ENCODE results near the gene FGGY. TPM values are rescaled to one million over a fixed set of nuclear protein-coding genes. Genes with fewer than 3 reads are reported as not detected.
"Not testable (repeated sequence)": the region's sequence is repeated elsewhere in the genome, so short reads cannot be mapped to it uniquely, and the experiment has no call there.

FGGY gene
- total RNA-seq, 1 donor from 2014 or later = 38.8 TPM

DNA sequence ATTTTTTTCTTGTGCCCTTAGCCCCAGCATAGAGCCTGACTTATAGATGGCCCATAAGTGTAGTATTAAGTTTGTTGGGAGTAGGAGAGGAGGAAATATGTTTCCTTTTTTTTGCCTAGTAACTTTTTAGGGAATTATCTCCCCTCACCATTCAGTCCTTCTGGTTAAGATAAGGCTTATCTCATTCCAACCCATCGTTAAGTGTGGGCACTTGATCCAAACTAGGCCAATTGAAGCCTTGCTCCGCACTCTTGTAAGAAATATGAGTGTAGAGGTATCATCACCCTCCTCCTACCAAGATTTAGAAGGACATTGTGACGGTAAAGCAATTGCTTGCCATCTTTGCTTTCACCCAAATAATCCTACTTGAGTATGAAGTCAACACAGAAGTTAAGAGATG is 8.8 kb upstream of the FGGY start:
- no peak for DNase-seq (ENCODE audit: low spot score)

DNA sequence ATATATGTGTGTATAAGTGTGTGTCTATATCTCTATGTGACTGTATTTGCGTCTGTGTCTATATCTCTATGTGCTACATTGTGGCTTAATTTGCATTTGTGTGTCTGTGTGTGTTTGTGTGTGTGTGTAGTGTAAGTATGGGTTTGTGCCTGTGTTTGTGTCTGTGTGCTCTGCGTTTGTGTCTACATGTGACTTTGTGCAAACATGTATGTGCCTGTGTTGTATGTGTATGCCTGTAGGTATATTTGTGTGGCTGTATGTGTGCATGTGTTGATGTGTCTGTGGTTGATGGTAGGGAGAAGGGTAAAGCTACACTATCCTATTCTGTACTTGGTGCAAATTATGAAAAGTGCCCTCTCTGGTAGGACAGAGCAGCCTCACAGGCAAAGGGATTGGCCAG is 7.3 kb upstream of the FGGY start:
- DNase-seq (ENCODE audit: low spot score) = no peak

DNA sequence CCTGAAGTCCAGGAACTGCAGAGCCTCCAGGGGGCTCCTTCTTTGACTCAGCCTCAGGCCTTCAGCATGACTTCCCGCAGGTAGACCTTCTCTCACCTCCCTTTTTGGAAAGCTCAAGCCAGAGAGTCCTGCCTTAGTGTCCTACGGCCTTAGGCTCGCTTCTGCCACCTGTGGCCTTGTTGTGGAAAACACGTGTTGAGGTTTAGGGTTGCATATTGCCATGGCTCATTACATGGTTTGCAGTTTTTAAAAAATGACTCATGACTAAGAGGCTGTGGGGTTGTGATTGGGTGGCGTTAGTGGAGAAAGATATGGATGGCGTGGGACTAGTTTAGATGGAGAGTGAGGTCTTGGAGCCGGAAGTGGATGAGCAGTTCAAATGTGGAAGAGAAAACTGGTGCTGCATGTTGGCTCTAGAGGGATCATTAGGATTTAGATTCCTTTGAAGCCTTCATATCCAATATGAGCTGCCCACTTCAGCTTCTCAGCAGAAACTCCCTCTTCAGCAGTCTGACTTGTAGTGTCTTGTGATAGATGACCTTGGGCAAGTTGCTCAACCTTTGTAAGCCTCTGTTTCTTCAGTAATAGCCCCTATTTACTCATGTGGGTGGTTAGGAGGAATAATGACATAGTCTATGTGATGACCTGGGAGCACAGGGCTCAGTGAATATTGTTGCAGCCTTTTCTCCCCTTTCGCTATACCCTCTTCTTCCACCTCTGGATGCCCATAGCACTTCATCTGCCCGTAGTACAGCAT is 6.5 kb upstream of the FGGY start:
- no peak for DNase-seq (ENCODE audit: low spot score)

GRCh38 chr1:59291561-59291960 is 5.3 kb upstream of the FGGY start:
- no peak for DNase-seq (ENCODE audit: low spot score)

DNA sequence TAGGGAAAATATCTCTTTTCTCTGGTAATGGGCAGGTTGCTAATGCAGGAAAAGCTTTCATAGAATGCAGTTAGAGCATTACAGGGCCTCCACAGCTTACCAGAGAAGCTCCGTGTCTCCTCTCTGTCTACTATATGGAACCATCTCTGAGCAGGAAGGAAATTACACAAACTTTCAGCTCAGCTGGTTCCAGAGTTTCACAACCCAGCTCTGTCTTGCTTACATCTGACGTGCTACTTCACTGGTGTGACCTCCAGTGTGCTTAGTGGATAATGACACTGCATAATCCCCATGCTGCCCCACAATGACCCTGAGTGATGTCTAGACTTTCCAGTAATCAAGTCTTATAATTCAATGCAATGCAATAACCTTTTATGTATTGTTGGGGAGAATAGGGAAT is 4.3 kb upstream of the FGGY start:
- no peak for DNase-seq (ENCODE audit: low spot score)

DNA sequence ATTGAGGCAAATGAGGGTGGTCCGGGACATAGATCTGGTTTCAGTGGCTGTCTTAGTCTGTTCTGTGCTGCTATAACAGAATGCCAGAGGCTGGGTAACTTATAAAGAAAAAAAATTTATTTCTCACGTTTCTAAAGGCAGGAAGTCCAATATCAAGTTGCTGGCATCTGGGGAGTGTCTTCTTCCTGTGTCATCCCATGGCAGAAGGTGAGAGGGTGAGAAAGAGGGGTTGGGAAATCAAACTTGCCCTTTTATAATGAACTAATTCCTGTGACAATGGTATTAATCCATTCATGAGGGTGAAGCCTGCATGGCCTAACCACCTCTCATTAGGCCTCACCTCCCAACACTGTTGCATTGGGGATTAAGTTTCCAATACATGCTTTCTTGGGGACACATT is 3.7 kb upstream of the FGGY start:
- no peak for DNase-seq (ENCODE audit: low spot score)

- no peak for DNase-seq (ENCODE audit: low spot score)
Measured at GRCh38 chr1:59293849-59294248, 3.0 kb upstream of the FGGY start.

DNA sequence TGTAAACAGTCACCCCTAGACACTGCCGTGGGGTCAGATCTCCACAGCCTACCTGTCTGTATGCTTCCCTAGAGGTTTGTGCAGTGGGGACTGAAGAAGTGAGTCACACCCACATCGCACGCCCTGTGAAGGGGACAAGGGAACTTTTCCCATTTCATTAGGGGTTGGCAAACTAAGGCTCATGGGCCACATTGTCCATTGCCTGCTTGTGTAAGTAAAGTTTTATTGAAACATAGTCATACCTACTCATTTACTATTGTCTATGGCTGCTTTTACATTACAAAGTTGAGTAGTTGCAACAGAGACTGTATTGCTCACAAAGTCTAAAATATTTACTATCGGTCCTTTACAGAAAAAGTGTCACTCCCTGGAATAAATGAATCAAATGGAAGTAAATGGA is 2.5 kb upstream of the FGGY start:
- DNase-seq (ENCODE audit: low spot score) = no peak

GRCh38 chr1:59295618-59296017 is 1.3 kb upstream of the FGGY start:
- no peak for DNase-seq (ENCODE audit: low spot score)

DNA sequence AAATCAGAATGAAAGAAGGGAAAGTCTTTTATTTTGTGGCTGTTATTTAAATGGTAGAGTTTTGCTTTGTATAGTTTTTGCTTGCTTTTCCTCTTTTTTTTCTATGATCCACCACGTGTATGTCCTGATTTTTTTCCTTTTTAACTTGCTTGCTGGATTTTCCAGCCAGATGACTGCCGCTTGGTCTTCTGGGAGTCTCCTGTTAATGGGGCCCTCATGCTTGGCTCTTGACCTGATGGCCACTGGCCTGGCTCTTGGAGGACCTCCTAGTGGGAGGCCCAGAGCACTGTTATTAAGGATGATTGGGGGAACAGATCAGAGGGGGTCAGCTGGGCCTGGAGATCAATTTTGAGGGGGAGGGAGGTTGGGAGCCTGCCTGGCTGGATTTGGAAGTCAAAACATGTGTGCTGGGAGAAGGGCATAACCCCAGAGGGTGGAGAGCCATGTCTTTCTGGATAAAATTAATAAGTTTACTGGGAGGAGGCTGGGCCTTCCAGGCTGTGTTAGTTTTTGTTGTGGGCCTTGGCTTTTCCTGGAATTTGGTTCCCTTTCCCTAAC is 1.2 kb downstream of the FGGY start:
- no peak for DNase-seq (ENCODE audit: low spot score)

DNA sequence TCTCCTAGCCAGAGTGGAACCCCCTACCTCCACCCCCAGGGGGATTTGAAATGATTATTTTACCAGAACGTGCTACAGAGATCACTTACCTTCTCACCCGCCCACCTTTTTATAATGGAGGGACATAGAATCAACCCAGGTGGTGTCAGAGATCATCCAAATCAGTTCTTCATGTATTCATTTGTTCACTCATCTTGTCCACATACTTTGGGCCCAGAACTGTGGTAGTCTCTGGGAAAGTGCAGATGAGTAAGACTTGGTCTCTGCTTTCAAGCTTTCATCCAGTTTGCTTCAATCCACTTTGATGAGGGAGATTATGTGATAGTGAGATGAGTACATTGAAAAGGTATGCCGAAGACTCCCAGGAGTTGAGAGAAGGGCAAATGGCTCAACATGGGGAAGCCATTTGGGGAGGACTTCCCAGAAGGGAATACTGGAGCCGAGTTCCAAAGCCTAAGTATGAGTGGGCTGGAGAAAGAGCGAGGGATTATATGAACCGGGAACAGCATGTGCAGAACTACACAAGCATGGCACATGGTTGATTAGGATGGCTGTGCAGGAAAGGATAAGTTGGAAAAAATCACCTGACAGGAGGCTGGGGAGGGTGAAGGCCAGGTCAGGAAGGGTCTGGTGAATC is 1.9 kb downstream of the FGGY start:
- no peak for DNase-seq (ENCODE audit: low spot score)

DNA sequence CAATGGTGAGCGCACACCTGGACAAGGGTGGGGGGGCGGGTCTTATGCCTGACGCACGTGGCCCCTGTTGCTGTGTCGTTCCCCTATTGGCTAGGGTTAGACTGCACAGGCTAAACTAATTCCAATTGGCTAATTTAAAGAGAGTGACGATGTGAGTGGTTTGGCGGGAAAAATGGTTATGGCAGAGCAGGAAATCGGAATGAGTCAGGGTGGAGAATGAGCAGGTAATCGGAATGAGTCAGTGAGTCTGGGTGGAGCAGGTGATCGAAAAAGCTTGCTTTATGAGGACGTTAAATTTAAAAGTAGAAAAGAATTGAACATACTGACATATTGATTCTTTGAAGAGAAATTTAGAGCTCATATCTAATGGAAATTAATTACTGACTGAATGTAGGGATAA is 2.8 kb downstream of the FGGY start:
- DNase-seq (ENCODE audit: low spot score) = not testable (repeated sequence)

DNA sequence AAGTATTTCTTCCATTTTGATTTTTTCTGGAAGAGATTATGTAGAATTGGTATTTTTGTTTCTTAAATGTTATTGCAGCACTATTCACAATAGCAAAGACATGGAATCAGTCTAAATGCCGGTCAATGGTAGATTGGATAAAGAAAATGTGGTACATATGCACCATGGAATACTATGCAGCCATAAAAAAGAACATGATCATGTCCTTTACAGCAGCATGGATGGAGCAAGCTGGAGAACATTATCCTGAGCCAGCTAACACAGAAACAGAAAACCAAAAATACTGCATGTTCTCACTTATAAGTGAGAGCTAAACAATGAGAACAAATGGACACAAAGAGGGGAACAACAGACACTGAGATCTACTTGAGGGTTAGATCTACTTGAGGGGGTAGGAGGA is 5.4 kb downstream of the FGGY start:
- no peak for DNase-seq (ENCODE audit: low spot score)

DNA sequence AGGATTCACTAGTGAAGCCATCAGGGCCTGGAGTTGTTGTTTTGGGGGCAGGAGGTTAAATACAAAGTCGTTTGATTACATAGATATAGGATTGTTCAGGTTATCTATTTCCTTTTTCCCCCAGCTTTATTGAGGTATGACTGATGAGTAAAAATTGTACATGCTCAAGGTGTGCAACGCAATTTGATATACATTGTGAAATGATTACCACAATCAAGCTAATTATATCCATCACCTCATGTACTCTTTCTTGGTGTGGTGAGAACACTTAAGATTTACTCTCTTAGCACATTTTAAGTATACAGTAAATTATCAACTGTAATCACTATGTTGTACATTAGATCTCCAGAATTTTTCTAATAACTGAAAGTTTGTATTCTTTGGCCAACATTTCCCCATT is 6.0 kb downstream of the FGGY start:
- DNase-seq (ENCODE audit: low spot score) = no peak

GRCh38 chr1:59305188-59305587 is 8.3 kb downstream of the FGGY start:
- no peak for DNase-seq (ENCODE audit: low spot score)

DNA sequence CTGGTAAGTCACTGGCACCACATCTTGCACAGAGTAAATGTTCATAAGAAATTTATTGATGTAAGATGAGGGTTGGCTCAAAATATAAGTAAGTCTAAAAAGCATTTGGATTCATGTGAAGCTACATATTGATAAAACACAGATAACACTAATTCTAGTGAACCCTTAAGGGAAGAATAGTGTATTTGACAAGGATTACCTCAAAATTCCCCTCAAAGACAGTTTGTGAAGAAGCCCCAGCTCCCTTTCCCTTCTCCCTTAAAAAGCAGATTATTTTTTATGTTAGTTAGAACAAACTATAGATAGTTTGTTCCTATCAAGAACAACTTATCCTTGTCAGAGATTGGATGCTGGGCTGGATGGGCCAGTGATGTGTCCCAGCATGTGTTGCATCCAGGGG is 10.7 kb downstream of the FGGY start:
- no peak for DNase-seq (ENCODE audit: low spot score)

- DNase-seq (ENCODE audit: low spot score) = no peak
Measured at GRCh38 chr1:59308839-59309238, 11.9 kb downstream of the FGGY start.

DNA sequence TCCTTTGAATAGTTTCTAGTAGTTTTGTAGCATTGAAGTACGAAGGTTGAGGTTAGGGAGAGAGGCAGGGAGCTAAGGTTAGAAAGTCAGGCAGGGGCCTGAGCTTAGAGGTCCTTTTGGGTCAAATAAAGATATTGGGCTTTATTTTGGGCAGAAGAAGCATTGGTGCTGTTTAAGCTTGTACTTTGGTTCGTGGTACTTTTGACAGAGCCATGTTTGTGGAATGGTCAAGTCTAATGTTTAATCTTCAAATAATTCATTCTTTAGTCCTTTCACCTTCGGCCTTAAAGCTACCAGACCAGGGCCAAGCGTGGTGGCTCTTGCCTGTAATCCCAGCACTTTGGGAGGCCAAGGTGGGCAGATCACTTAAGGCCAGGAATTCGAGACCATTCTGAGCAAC is 12.5 kb downstream of the FGGY start:
- no peak for DNase-seq (ENCODE audit: low spot score)

- DNase-seq (ENCODE audit: low spot score) = no peak
Measured at GRCh38 chr1:59309795-59310548, 13.1 kb downstream of the FGGY start.

GRCh38 chr1:59310549-59311250 is 13.8 kb downstream of the FGGY start:
- DNase-seq (ENCODE audit: low spot score) = no peak

GRCh38 chr1:59314776-59315528 is 18.1 kb downstream of the FGGY start:
- no peak for DNase-seq (ENCODE audit: low spot score)

Measured in ureter (tissue), 1 donor.